NCI-H526 treated with DMSO at 0.1 percent for 48 hours (cell line): ENCODE measurements around the gene SAMD4B.
A peak's percentile ranks its signal among the peaks of the same experiment; 100 is the strongest.
"Not testable (repeated sequence)": the region's sequence is repeated elsewhere in the genome, so short reads cannot be mapped to it uniquely, and the experiment has no call there.

Experiments used
- DNase-seq: peaks from one replicate; lab custom pipeline; 2025; lab: John Stamatoyannopoulos, UW

Gene SAMD4B, protein sequence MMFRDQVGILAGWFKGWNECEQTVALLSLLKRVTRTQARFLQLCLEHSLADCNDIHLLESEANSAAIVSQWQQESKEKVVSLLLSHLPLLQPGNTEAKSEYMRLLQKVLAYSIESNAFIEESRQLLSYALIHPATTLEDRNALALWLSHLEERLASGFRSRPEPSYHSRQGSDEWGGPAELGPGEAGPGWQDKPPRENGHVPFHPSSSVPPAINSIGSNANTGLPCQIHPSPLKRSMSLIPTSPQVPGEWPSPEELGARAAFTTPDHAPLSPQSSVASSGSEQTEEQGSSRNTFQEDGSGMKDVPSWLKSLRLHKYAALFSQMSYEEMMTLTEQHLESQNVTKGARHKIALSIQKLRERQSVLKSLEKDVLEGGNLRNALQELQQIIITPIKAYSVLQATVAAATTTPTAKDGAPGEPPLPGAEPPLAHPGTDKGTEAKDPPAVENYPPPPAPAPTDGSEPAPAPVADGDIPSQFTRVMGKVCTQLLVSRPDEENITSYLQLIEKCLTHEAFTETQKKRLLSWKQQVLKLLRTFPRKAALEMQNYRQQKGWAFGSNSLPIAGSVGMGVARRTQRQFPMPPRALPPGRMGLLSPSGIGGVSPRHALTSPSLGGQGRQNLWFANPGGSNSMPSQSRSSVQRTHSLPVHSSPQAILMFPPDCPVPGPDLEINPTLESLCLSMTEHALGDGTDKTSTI

DNA sequence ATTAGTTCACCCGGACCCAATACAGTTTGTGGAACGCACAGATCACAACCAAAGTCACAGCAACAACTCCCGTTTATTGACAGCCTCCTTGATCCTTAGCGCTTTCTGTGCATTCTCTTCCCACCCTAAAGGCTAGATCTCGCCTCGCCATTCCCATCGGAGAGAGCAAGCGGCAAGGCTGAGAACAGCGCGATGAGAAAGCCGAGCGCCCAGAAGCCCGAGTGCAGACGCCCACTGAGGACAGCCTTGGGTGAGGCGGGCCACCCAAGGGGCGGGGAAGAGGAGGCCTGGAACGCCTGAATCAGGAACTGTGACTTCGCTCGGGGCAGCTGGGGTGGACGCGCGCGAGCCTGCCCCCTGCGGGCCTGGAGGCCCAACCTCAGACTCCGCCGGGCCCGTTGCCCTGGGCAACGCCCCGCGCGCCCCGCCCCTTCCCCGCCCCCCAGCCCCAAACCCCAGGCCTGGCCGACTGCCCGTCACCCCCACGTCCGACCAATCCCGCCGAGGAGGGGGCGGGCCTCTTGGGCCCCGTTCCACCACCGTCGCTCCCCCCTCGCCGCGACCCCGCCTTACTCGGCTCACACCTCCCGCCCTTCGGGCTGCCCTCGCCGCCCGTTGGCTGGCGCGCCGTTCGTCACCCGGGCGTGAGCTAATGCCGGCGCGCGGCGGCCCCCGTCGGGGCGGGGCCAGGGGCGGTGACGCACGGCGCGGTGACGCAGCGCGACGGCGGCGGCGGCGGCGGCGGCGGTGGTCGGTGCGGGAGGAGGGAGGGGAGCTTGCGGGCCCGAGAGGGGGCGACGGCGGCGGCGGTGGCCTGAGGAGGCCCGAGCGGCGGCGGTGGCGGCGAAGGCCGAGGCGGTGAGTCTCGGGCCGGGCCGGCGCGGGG lies at the start of gene SAMD4B:
Gene SAMD4B (plus strand): TSS at position 703 of the 886 bp plus-strand sequence. CDS start 14,473 bp downstream, outside the sequence.
- peak; percentile 99 for DNase-seq

DNA sequence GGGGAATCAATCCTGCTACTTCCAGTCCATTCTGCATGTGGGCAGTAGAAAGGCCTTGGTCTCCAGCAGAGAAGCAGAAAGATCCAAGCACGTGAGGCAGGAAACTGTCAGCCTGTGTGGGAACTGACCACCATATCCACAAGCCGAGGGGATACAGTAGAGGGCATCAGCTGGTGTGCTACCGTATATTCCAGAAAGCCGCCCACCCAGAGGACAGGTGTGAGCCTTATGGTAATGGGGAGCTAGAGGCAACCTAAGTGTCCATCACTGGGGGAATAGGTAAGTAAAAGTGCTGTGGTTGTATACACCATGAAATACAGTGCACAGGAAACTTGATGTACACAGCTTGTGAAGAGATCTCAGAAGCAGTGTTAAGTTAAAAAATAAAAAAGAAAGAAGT lies 48.8 kb upstream of the SAMD4B start:
- DNase-seq, result no peak

DNA sequence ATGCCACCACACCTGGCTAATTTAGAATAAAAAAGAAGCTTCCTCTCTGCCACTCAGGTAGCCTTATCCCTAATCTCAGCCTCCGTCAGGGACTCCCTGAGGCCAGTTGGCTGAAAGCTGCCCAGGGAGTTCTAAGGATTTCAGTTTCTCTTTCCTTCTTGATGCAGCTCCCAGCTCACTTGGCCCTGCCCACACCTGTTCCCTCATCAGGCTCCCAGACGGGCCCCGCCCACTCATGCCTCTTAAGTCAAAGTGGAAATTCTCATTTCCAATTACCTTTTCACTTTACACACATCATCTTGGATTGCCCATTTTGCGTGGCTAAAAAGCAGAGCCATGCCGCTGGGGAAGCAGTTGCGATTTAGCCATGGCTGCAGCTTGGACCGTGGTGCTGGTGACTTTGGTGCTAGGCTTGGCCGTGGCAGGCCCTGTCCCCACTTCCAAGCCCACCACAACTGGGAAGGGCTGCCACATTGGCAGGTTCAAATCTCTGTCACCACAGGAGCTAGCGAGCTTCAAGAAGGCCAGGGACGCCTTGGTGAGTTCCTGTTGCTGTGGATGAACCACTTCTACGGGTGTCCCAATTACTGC lies 46.1 kb upstream of the SAMD4B start, which contains the start of gene IFNL1:
Gene IFNL1 (plus strand): TSS at position 353 of the 591 bp plus-strand sequence. CDS start 15 bp downstream, at position 368.
- no peak for DNase-seq

DNA sequence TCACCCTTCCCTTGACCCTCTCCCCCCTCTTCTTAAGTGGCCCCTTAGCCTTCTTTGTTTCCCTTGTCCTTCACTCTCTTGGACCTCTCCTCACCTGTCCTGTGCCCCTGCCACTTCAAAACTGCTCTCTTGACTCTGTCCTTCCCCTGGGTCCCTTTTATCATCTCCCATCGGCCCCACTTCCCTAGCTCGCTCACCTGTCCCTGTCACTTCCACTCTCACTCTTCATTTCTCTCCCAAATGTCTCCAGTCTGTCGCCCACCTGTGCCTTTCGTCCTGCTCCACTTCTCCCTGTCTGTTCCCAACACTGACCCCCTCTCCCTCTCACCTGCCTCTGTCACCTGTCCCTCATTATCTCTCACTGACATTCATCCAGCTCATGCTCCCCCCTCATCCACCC lies 45.3 kb upstream of the SAMD4B start:
- DNase-seq, result no peak

DNA sequence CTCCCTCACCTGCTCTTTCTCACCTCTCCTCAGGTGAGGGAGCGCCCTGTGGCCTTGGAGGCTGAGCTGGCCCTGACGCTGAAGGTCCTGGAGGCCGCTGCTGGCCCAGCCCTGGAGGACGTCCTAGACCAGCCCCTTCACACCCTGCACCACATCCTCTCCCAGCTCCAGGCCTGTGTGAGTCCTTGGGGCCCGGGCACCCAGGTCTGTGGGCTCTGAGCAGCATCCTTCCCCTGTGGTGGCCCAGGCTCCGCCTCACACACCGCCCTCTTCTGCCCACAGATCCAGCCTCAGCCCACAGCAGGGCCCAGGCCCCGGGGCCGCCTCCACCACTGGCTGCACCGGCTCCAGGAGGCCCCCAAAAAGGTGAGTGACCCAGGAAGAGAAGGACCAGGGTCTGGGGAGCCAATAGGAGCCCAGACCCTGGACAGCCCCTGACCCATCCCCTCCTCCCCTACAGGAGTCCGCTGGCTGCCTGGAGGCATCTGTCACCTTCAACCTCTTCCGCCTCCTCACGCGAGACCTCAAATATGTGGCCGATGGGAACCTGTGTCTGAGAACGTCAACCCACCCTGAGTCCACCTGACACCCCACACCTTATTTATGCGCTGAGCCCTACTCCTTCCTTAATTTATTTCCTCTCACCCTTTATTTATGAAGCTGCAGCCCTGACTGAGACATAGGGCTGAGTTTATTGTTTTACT lies 44.1 kb upstream of the SAMD4B start:
- DNase-seq, result no peak

DNA sequence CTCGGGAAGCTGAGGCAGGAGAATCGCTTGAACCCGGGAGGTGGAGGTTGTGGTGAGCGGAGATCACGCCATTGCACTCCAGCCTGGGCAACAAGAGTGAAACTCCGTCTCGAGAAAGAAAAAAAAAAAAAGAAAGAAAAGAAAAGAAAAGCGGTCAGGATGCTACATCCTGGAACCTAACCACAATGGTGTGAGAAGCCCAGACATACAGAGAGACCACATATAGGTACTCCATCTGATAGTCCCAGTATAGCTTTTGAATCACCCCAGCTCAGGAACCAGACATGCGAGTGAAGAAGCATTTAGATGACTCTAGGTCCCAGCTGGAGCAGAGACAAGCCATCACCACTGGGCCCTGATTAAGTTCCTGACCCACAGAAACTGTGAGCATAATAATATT lies 42.8 kb upstream of the SAMD4B start:
- no peak for DNase-seq

DNA sequence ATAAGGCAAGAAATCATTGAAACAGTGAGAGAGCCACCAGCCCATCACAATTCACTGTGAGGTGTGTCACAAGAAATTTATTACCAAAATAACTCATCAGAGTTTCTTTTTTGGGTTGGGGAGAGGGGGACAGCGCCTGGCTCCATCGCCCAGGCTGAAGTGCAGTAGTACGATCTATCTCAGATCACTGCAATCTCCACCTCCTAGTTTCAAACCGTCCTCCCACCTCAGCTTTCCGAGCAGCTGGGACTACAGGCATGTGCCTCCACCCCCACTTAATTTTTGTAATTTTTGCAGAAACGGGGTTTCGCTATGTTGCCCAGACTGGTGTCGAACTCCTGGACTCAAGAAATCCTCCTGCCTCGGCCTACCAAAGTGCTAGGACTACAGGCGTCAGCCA lies 42.4 kb upstream of the SAMD4B start:
- DNase-seq, result no peak

DNA sequence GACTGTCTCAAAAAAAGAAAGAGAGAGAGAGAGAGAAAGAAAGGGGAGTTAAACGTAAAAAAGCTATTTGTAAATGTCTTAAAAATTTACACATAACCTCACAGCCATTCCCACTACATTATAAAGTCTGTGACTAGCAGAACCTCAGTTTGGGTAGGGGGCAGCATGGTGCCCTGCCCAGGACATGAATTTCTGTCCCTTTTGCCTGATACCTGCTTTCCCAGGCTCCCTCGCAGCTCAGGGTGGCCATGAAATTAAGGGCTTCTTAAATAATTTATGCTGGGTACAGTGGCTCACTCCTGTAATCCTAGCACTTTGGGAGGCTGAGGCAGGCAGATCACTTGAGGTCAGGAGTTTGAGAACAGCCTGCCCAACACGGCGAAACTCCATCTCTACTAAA lies 41.2 kb upstream of the SAMD4B start:
- no peak for DNase-seq

DNA sequence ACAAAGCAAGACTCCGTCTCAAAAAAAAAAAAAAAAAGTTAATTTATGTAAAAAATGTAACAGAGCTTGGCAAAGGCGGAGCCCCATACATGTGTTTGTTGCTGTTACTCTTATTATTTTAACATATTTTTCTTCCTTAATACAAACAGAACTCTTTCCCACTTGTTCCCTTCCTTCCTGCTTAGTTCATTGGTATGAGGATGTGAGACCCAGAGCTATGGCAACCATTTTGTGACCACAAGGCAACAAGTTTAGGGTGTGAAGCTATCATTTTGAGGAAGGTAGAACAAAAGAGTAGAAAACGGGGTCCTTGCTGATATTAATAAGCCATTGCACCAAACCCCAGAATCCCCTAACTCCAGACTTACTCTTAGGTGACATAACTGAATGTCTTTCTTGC lies 40.7 kb upstream of the SAMD4B start:
- DNase-seq, result no peak

DNA sequence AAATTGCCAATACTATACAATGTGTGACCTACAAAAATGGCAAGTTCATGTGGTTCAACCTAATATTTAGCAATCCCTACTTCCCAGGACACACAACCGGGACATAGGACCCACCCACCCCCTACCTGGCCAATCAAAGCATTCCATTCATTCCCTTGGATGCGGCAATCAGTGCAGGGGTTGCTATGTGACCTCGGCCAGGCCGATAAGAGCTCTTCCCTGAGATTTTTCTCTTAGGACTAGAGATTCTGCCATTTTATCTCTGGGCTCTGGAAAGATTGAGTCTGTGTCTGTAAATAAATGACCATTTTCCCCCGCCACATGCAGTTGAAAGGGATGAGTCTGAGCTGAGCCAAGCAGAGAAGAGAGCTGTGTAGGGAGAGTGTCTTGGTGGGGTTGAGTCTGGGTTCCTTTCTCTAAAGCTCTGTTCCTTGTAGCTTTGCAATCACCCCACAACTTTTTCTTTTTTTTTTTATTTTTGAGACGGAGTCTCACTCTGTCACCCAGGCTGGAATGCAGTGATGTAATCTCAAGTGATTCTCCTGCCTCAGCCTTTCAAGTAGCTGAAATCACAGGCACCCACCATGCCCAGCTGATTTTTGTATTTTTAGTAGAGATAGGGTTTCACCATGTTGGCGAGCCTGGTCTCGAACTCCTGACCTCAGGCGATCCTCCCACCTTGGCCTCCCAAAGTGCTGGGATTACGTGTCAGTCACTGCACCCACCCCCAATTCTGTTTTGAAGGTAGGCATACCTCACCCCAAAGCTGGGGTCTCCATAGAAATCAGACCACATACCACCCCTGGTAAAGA lies 38.6 kb upstream of the SAMD4B start:
- no peak for DNase-seq

DNA sequence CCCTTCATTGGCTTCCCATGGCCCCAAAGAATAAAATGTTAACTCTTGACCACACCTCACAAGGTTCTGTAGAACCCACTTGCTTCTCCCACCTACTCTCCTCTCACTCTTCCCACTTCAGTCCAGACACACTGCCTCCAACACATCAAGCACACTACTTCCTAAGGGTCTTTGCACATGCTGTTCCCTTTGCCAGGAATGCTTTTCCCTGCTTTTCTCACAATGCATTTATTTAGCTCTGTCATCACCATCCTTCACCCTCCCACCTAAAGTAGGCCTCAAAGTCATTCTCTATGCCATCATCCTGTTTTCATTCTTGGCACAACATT lies 38.1 kb upstream of the SAMD4B start:
- DNase-seq, result no peak

DNA sequence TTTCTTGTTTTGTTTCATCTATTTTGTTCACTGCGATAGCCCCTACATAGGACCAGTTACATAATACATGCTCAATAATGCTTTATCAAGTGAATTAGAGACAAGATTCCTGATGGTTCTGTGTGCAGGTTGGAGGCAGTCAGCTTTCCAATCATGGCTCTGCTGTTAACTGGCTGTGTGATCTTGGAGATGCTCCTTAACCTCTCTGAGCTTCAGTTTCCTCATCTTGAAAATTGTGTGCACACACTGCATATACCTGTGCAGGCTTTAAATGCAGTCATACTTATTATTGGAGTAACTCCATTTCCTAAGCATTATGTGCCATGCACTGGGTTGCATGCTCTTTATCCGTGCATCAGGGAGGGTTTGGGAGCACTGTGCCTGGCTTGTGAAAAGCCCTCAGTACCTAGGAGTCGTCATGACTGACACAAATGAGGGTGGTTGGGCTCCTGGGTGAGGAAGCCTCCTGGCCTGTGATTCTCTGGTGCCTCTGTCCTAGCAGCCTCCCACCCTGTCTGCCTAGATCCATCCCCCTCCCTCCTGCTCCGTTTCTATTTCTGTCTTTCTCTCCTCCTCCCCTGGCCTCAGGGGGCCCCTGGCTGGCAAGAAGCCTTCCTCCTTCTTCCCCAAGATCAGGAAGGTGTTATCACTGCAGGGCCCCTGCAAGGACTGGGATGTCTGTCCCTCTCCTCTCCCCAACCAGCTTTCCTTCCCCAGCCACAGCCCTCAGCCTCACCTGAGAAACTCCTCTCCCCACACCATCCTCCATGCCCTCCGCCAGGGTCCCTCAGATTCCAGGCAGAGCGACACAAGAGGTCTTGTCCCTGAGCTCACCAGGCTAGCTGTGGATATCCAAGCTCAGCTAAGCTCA lies 37.3 kb upstream of the SAMD4B start:
- no peak for DNase-seq

DNA sequence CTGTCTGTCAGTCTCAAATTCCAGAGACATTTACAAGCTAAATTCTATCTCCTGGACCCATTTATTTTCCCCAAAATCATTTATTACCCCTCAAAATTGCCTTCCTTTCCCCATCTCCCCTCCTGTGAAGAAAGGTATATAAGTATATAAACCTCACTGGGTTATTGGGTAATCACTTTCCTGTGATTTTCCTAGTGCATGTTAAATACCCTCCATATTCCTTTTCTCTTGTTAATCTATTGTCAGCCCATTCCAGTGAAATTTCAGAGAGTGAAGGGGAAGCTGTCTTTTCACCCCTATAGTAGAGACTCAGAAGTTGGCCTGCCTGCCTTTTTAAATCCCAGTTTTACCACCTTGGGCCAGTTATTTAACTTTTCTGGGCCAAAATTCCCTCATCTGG lies 36.1 kb upstream of the SAMD4B start:
- no peak for DNase-seq

DNA sequence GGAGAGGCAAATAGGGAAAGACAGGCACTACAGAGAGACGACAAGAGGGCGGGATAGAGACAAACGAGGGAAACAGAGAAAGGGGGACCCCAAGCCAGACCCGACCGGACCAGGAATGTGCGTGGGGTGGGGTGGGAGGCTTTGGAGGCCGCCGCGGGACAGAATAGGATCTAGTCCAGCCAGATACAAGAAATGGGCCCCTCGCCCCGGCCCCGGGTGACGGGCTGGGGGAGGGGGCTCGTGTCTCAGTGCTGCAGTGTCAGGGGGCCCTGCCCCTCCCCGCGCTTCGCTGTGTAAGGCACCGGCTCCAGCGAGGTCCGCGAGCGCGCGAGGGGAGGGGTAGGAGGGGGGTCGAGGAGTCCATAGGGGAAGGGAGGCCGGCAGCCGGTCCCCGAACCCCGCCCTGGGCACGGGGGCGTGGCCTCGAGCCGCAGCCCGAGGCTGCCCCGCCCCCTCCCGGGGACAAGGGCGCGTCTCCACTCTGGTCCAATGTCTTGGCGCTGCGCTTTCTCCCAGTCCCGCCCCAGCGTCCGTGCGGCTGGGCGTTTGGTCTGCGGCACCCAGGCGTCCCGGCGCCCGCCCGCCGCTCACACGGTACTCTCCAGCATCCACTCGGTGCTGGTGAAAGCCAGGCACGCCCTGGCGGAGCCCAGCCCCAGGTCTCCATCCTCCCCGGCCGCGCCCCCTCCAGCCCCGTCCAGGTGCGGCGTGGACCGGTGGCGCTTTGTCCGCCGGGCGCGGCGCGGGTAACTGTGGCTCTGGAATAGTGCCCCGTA lies 35.0 kb upstream of the SAMD4B start:
- DNase-seq, result peak; percentile 29

DNA sequence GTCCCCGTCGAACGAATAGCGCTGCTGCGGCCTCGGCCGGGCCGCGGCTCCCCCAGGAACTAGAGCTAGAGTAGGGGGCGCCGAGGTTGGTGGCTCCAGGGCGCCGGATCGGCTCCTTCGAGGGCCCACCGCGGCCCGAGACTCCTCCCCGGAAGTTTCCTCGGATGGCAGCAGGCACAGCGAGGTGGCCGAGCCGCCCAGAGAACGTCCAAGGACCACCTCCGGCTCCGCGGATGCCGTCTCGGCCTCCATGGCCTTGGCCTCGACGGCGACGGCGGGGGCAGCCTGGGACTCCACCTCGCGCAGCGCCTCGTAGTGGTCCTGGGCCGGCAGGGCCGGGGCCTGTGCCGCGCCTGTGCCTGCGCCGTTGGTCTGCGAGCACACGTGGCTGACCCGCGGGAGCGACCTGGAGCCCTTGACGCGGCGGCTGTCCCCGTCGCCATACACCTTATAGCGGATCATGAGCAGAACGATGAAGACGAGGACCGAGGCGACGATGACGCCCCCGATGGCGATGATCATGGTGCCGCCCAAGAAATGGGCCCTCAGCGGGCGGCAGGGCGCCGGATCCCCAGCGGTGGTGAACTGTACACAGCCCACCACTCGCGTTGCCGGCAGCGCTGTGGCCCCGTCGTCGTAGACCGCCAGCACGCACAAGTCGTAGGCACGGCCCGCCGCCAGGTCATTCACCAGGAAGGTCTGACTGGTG lies 34.2 kb upstream of the SAMD4B start:
- DNase-seq, result no peak

DNA sequence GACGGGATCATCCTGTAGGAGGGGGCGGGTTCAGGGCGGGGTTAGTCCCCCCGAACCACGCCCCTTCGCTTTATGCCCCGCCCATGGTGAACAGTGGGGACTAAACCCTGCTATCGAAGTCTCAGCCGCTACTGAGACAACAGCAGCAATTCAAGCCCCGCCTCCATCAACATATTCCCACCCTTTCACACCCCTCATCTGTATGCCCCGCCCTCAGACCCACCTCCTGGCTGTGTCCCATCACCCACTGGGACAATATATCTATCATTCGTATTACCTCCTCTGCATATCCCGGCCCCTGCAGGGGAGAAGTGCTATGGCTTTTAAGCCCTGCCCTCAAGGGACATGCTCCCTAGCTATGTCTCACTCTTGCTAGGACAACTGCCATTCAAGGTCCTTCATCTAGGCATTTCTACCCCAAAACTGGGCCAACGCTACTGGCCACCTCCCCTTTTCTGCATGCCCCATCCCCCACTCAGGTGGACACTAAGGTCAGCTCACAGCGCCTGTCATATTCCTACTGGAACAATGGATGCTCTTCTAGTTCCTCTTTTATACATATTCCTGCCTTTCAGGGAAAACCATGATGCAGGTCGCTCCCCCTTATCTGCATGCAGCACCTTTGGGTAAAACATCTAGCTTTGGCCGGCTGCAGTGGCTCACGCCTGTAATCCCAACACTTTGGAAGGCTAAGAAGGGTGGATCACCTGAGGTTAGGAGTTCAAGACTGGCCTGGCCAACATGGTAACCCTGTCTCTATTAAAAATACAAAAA lies 33.5 kb upstream of the SAMD4B start:
- DNase-seq, result peak; percentile 41

DNA sequence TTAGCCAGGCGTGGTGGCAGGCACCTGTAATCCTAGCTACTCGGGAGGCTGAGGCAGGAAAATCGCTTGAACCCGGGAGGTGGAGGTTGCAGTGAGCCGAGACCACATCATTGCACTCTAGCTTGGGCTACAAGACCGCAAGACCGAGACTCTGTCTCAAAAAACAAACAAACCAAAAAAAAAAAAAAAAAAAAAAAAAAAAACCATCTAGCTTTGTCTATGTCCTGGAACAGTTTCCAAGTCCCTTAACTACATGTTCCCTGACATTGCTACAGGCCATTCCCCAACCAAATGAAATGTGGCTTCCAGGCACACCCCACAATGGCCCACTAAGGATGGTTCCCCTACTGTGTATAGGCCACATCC lies 32.9 kb upstream of the SAMD4B start:
- DNase-seq, result not testable (repeated sequence)
